ENCODE data around the gene KCNS3.

GRCh38 chr2:17878281-17879136 lies at the start of gene KCNS3:
- TF ChIP-seq, protein P1, sequence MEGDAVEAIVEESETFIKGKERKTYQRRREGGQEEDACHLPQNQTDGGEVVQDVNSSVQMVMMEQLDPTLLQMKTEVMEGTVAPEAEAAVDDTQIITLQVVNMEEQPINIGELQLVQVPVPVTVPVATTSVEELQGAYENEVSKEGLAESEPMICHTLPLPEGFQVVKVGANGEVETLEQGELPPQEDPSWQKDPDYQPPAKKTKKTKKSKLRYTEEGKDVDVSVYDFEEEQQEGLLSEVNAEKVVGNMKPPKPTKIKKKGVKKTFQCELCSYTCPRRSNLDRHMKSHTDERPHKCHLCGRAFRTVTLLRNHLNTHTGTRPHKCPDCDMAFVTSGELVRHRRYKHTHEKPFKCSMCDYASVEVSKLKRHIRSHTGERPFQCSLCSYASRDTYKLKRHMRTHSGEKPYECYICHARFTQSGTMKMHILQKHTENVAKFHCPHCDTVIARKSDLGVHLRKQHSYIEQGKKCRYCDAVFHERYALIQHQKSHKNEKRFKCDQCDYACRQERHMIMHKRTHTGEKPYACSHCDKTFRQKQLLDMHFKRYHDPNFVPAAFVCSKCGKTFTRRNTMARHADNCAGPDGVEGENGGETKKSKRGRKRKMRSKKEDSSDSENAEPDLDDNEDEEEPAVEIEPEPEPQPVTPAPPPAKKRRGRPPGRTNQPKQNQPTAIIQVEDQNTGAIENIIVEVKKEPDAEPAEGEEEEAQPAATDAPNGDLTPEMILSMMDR (IDR thresholded peaks at IDR 0.05), result no peak
- TF ChIP-seq EZH2 (IDR thresholded peaks at IDR 0.05), result peak; percentile 56
- TF ChIP-seq EZH2phosphoT487 (IDR thresholded peaks at IDR 0.05), result peak; percentile 17

All from neural progenitor cell (in vitro differentiated cells).